Stimulated activated CD4-positive, alpha-beta T cell treated with anti-CD3 and anti-CD28 coated beads, Interleukin-12 subunit alpha, Interleukin-12 subunit beta, amount 100 ng/mL, for 48 hours (primary cell): ENCODE data around the gene HYAL3.
"Not testable (repeated sequence)": the region's sequence is repeated elsewhere in the genome, so short reads cannot be mapped to it uniquely, and the experiment has no call there.

ENCODE experiments used
- DNase-seq, 3 donors: peaks; one replicate each; pipeline ENCODE4 v3.0.0-alpha.2; 2020; ENCODE audit warnings: low read depth in 2 of 3, low spot score in 1 of 3

HYAL3 gene

GRCh38 chr3:50272911-50273688, 26.1 kb downstream of the HYAL3 start:
- peak; percentile 82 to 96 (median 86) for DNase-seq

GRCh38 chr3:50272538-50272910, 26.7 kb downstream of the HYAL3 start:
- DNase-seq, result not testable (repeated sequence)

GRCh38 chr3:50271314-50271936, 27.8 kb downstream of the HYAL3 start:
- no peak for DNase-seq

- DNase-seq, result no peak
Measured at GRCh38 chr3:50270422-50271224, 28.6 kb downstream of the HYAL3 start.

- no peak for DNase-seq
Measured at GRCh38 chr3:50269977-50270413, 29.2 kb downstream of the HYAL3 start.

GRCh38 chr3:50269460-50269859, 29.7 kb downstream of the HYAL3 start:
- DNase-seq, result no peak

- no peak for DNase-seq
Measured at GRCh38 chr3:50268703-50269451, 30.3 kb downstream of the HYAL3 start, which contains the start of gene SEMA3B. TSS of gene SEMA3B (plus strand) at chr3:50269147. CDS start at chr3:50269241, 94 bp downstream.

- DNase-seq, result no peak
Measured at GRCh38 chr3:50268276-50268675, 30.9 kb downstream of the HYAL3 start.

- DNase-seq, result no peak
Measured at GRCh38 chr3:50267280-50267913, 31.8 kb downstream of the HYAL3 start.

- DNase-seq, result no peak
Measured at GRCh38 chr3:50266836-50267235, 32.4 kb downstream of the HYAL3 start.

GRCh38 chr3:50266017-50266416, 33.2 kb downstream of the HYAL3 start:
- no peak for DNase-seq

- DNase-seq, result no peak
Measured at GRCh38 chr3:50265571-50265970, 33.6 kb downstream of the HYAL3 start.

GRCh38 chr3:50264964-50265485, 34.2 kb downstream of the HYAL3 start:
- DNase-seq, result no peak

GRCh38 chr3:50264383-50264963, 34.7 kb downstream of the HYAL3 start:
- no peak for DNase-seq

- DNase-seq, result no peak
Measured at GRCh38 chr3:50263478-50264382, 35.5 kb downstream of the HYAL3 start.

GRCh38 chr3:50262778-50263177, 36.4 kb downstream of the HYAL3 start:
- DNase-seq, result no peak

GRCh38 chr3:50262200-50262599, 37.0 kb downstream of the HYAL3 start:
- DNase-seq, result not testable (repeated sequence)

- no peak for DNase-seq
Measured at GRCh38 chr3:50261505-50261904, 37.7 kb downstream of the HYAL3 start.

- DNase-seq, result no peak
Measured at GRCh38 chr3:50260942-50261441, 38.2 kb downstream of the HYAL3 start.
